Limb (tissue), 2 donors: ENCODE data around the gene NKD1.
"Not testable (repeated sequence)": the region's sequence is repeated elsewhere in the genome, so short reads cannot be mapped to it uniquely, and the experiment has no call there.

Source experiments
- DNase-seq, 2 donors: peaks; one replicate each; pipeline ENCODE4 v3.0.0-alpha.2; 2016; ENCODE audit errors: extremely low spot score in 2 of 2

Gene NKD1

GRCh38 chr16:50548125-50548908 is at the start of gene NKD1:
TSS of gene NKD1 (plus strand) at chr16:50548396. CDS start at chr16:50548554, 158 bp downstream.
- DNase-seq, result peak; percentile 69 to 93

- DNase-seq, result no peak
These were observed 49.6 kb upstream of the NKD1 start for GRCh38 chr16:50498431-50499155.

GRCh38 chr16:50499254-50499653 is 48.9 kb upstream of the NKD1 start:
- DNase-seq, result no peak

GRCh38 chr16:50500171-50500874 is 47.9 kb upstream of the NKD1 start:
- DNase-seq, result no peak

GRCh38 chr16:50501251-50501650 is 46.9 kb upstream of the NKD1 start:
- no peak for DNase-seq

- no peak for DNase-seq
These were observed 46.1 kb upstream of the NKD1 start for GRCh38 chr16:50501986-50502615.

- DNase-seq, result no peak
These were observed 45.6 kb upstream of the NKD1 start for GRCh38 chr16:50502616-50503011.

- DNase-seq, result not testable (repeated sequence)
These were observed 44.2 kb upstream of the NKD1 start for GRCh38 chr16:50503868-50504531.

- no peak for DNase-seq
These were observed 43.1 kb upstream of the NKD1 start for GRCh38 chr16:50505115-50505514.

- DNase-seq, result no peak
These were observed 42.3 kb upstream of the NKD1 start for GRCh38 chr16:50505714-50506542.

- DNase-seq, result no peak
These were observed 41.7 kb upstream of the NKD1 start for GRCh38 chr16:50506543-50506937.

GRCh38 chr16:50507397-50507796 is 40.8 kb upstream of the NKD1 start:
- DNase-seq, result no peak

GRCh38 chr16:50509521-50510341 is 38.5 kb upstream of the NKD1 start:
- no peak for DNase-seq

GRCh38 chr16:50515218-50515617 is 33.0 kb upstream of the NKD1 start:
- DNase-seq, result no peak

- no peak for DNase-seq
These were observed 31.8 kb upstream of the NKD1 start for GRCh38 chr16:50516401-50516800.

- no peak for DNase-seq
These were observed 31.3 kb upstream of the NKD1 start for GRCh38 chr16:50516890-50517289.

- DNase-seq, result peak in 1 of 2 donors; percentile 17
These were observed 30.5 kb upstream of the NKD1 start for GRCh38 chr16:50517450-50518252.

- DNase-seq, result peak in 1 of 2 donors; percentile 9
These were observed 29.2 kb upstream of the NKD1 start for GRCh38 chr16:50519001-50519400.

- no peak for DNase-seq
These were observed 28.6 kb upstream of the NKD1 start for GRCh38 chr16:50519602-50520001.
